GM12873 (cell line): ENCODE data around the gene CDC42SE1.

Experiments used
- TF ChIP-seq, protein P1 (sequence below): IDR thresholded peaks from 2 replicates; pipeline ENCODE4 v1.5.1; 2012; ENCODE audit warnings: low read depth, mild to moderate bottlenecking, moderate library complexity, low read length, control low read depth; ENCODE audit not compliant: insufficient read depth; ENCODE audit errors: missing control alignments

The CDC42SE1 gene

GRCh38 chr1:151070474-151071276, 11.3 kb upstream of the CDC42SE1 start, which contains the start of gene GABPB2:
Gene GABPB2, plus strand, starts transcription at chr1:151070761. Its CDS starts 17,429 bp downstream, at chr1:151088190.
- TF ChIP-seq, protein P1, sequence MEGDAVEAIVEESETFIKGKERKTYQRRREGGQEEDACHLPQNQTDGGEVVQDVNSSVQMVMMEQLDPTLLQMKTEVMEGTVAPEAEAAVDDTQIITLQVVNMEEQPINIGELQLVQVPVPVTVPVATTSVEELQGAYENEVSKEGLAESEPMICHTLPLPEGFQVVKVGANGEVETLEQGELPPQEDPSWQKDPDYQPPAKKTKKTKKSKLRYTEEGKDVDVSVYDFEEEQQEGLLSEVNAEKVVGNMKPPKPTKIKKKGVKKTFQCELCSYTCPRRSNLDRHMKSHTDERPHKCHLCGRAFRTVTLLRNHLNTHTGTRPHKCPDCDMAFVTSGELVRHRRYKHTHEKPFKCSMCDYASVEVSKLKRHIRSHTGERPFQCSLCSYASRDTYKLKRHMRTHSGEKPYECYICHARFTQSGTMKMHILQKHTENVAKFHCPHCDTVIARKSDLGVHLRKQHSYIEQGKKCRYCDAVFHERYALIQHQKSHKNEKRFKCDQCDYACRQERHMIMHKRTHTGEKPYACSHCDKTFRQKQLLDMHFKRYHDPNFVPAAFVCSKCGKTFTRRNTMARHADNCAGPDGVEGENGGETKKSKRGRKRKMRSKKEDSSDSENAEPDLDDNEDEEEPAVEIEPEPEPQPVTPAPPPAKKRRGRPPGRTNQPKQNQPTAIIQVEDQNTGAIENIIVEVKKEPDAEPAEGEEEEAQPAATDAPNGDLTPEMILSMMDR = peak; percentile 94

GRCh38 chr1:151069103-151069486, 9.7 kb upstream of the CDC42SE1 start:
- TF ChIP-seq, protein P1 = no peak

GRCh38 chr1:151067185-151067584, 7.8 kb upstream of the CDC42SE1 start:
- TF ChIP-seq, protein P1 = no peak

DNA sequence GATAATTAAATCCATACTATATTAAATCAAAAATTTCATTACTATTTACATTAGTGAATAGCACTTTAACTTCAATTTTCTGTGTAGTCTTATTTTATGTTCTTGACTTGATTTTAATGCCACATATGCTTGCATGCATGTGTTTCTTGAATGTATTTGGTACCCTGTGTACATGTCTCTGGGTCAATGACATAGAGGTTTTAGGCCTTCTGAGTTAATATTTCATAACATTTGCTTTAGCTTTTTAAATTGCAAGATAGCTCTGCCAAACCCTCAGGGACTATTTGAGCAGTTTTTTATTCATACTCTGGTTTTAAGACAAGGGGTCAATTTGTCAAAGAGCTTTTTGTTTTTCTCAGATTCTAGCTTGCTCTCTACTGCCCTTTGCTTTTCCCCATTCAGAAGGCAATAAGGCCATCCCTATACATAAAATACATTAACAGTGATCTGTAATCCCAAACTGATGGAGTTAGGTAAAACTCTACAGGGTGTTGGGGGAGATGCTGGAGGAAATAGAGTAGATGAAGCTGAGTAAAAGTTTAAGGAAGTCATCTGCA, 5.7 kb upstream of the CDC42SE1 start:
- TF ChIP-seq, protein P1 = no peak

DNA sequence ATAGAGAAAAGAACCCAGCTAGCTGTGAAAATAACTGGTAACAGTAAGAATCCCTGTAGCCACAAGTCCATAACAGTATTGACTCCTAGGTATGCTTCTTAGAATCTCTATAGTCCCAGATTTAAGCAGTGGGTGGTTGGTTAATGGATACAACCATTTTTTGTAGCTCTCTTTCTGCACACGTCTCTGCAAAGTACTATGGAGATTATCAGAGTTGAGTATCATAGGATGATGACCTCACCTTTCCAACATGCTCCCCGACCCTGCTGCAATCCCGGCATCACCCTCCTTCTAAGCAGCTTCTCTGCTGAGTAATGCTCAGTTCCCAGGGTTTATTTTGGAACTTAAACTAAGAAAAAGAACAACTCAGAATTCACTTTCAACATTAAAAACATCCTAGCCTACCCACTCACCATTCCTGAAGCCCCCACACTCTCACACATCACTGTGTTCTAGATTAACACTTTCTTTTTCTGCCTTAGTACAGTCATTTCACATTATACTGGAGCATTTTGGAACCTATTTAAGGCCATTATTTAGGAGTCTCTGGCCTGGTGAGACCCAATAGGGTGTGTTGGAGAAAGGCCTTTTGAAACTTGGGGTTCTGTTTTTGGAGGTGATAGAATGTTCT, 3.4 kb upstream of the CDC42SE1 start:
- TF ChIP-seq, protein P1 = no peak

DNA sequence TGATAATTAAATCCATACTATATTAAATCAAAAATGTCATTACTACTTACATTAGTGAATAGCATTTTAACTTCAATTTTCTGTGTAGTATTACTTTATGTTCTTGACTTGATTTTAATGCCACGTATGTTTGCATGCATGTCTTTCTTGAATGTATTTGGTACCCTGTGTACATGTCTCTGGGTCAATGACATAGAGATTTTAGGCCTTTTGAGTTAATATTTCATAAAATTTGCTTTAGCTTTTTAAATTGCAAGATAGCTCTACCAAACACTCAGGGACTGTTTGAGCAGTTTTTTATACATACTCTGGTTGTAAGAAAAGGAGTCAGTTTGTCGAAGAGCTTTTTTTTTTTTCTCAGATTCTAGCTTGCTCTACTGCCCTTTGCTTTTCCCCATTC, 2.3 kb upstream of the CDC42SE1 start:
- TF ChIP-seq, protein P1 = no peak

GRCh38 chr1:151060657-151061421, 1.4 kb upstream of the CDC42SE1 start:
- TF ChIP-seq, protein P1 = peak; percentile 3
